Eye (tissue), 1 donor: Measurements from ENCODE around the gene SH3RF3.

Experiments
- DNase-seq: peaks from one replicate; pipeline ENCODE4 v3.0.0-alpha.2; 2015

The SH3RF3 gene

DNA sequence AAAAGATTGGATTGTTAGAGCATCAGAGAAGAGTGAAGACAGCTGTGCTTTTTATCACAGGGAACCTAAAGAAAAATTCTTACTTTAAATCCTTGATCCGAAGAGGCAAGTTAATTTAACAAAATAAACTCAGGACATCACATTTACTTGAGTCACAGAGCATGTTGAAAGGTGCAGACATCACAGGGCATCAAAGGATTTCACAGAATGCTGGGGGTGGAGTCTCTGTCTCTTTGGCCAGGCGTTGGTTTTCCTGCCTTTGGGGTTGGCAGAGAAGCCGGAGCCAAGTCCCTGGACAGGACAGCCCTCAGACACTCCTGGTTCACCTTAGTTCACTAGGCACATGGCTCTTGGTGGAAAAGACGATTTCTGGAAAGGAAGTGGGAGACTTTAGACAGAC lies 56.3 kb downstream of the SH3RF3 start:
- no peak for DNase-seq

DNA sequence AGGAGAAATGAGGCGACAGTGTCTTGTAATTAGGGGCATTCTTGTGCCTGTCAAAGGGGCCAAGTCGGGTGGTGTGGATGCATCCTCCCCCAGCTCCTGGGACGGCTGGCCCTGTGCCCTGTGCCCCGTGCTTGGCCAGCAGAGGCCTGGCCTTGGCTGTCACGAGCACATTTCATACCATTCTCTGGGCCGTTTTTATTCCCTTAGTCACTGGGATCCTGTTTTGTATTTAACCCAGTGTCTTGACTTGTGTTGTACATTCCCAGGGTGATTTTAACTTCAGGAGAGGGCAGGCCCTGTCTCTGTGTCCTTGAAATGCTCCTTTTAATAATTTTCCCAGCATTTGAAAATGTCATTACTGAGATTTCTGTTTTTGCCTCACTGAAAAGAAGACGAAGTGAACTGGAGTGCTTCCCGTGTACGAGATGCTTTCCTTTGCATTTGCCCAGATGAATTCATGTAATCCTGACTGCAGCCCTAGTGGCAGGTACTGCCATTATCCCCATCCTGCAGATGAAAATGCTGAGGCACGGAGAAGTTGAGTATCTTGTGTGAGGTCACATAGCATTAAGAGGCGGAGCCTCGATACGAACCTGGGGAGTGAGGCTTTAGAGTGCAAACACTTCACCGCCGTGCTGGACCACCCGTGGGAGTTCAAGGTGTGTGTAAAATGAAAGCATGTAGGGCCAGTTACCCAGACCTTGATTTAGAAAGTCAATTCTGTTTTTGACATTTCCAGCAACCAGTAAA lies 57.0 kb downstream of the SH3RF3 start:
- no peak for DNase-seq

DNA sequence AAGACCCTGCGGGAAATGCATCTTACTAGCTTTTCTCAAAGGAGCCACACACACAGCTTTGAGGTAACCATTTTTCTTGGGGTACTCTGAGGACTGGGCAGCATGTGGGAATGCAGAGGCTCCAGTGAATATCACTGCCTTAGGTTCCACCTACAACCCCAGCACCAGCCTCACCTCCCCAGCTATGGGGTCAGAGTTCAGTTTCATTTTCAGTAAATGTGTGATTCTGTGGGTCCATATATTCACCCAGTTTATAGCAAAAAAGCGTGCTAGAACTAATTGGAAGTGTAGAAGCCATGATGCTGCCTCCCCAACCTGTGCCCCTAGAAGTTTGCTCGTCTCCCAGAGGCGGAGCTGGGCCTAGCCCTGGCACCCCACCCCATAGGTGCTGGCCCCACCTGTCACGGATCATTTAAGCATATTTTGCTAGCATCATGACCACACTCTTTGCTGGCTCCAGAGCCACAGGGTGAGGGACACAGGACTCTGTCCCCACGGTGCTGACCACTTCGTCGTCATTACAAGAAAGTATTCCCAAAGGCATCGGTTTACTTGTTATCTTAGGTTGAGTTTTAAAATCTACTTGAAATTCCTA lies 57.7 kb downstream of the SH3RF3 start:
- DNase-seq = no peak

DNA sequence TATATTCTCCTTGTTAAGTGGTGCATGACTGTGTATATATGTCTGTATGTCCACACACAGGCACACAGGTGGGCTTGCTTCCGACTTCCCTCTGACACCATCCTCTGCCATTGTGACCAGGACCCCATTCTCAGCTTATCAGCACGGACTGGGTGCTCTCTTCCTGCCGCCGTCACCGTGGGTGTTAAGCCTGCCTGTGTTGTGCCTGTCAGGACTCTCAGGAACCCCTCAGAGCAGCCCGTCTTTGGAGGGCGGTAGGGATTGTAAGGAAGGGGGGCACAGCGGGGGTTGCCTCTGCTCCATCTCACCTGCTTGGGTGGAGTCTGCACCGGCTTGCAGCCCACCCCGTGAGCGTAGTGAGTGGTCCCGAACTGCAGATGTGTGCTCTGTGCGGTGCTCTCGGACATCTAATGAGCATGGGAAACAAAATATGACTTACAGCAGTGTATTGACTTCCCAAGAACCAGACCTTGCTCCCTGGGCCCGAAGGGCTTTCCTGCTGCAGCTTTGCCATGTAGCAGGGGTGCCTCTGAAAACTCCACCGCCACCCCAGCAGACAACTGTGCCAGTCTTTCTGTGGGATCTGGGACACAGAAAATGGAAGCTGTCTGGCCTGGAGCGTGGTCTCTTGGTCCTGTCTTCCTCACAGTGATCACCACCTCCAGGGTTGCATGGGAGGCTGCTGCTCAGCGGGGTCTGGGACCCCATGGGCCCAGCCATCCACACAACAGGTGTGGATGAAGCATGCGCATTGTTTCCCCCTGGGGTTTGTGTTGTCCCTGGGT lies 58.9 kb downstream of the SH3RF3 start:
- DNase-seq = no peak

DNA sequence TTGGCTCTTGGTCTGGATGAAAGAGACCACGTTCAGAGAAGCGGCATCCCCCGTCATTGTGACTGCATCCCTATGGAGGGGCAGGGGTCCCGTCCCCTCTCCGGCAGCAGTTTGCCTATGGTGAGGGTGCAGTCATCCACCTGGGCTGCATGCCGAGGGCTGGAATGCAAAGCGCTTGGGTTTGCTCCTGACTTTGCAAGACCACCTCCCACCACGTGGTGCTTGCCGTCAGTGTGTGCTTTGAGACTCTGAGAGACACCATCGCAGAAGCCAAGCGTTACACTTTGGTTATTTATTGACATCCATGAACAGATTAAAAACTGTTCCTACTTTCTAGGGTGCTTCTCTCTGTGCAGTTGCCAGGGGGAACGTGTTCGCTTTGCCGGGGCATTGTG lies 59.5 kb downstream of the SH3RF3 start:
- no peak for DNase-seq

DNA sequence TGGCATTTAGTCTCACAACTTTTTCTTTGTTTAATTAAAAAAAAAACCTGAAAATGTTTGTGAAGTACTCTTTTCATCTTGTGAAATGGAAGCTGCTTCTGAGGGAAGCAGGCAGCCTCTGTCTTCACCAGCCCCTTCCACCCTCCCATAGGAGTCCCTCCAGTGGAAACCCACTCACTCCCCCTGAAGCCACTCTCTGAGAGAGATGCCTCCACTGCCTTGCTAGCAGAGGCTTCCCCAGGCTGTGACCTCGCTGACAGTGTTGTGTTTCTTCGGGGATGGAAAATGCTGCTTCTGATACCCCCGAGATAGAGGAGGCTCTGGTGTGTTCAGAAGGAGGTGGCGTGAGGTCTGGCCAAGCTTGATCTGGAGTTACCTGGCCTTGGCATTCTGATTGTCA lies 59.9 kb downstream of the SH3RF3 start:
- DNase-seq = no peak

DNA sequence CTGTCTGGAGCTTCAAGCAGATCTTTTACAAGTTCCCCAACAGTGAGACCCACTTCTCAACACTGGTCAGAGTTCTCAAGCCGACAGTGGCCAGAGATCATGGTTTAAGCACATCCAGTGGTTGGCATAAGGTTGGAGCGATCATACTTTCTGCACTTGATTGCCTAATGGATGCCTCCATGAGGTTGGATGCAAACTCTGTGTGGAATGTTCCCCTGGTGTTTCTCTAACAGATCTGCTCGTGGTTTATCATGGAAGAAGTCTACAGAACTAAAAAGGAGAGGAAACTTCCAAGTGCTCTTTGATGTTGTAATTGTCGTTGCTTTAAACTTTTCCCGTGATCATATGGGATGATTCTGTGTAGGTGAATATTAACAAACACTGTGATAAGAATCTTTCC lies 60.7 kb downstream of the SH3RF3 start:
- no peak for DNase-seq

DNA sequence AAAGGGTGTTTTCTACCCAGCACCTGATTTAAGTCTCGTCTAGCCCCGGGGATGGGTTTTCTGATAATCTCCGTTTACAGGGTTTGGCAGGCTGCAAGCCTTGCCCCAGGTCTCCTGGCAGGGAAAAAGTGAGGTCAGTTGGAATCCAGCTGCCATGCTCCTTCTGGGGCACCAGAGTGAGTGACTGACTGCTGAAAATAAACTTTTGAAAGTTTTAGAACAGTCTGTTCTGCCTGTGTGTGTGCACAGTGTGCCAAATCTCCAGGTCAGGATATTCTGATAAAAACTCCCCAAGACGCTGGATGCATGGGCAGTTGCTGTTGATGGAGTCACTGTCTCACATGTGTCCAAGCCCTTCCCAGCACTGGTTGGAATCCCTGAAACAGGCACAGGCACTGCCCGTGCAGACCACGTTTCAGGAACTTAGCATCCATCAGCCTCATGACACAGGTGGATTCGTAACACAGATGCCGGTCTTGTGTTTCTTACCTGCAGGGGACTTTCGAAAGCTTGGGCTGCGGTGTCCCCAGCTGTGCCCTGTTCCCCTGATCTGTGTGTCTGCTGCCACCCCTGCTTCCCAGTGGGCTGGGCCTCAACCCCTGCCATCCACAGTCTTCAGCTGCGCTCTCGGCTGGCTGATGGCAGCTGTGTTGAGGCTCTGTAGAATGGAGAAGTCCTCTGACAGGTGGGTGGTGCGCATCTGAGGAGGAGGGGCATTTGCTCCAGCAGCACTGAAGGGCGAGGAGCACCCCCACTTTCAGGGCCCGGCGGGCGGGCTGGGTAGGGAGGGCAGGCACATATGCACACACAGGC lies 65.0 kb downstream of the SH3RF3 start:
- DNase-seq = no peak

DNA sequence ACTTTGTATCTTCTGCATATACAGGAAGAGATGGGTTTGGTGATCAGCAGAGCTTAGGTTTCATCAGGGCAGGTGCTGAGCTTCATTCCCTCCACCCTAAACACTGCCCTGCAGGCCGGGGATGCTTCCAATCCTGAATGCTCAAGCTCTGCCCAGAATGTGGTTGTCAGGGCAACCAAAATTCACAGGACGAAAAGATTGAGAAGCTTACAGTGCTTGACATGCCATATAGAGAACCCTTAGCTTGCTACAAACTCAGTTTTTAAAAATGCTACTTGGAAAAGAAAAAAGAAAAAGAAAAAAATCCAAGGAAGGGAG lies 65.6 kb downstream of the SH3RF3 start:
- no peak for DNase-seq

DNA sequence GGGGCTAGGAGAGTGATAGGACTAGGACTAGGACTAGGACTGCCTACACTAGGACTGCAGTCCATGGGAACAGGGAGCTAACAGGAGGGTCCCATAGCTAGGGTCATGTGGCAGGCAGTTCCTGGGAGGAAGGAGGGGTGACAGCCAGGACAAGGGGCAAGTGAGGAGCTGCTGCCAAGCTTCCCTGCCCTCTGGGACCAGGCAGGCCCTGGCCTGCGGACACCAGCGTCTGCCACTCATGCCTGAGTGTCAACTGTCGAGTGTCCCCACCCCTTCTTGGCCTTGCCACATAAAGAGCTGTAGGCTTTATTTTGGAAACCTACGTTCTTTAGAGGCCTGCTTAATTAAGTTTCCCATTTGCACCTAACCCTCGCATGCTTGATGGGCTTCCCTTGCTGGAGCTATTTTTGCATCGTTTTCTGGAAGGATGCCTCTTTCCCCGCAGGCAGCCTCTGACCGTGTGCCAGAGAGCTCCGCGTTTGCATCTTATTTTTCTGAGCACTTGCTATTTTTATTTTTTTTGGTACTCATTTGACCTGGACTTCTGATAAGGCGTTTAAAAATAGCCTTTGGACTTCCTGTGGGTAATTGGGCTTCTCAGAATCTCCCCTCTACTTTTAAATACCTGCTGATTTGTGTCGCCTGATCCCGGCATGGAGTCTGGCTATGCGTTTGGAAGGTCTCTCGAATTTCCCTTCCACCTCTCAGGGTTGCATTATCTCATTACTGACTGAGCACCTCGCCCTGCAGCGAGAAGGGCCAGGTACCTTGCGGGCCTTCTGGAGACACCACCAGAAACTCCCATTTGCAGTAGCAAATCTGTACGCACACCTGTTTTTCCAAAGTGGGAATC lies 66.4 kb downstream of the SH3RF3 start:
- DNase-seq = no peak

DNA sequence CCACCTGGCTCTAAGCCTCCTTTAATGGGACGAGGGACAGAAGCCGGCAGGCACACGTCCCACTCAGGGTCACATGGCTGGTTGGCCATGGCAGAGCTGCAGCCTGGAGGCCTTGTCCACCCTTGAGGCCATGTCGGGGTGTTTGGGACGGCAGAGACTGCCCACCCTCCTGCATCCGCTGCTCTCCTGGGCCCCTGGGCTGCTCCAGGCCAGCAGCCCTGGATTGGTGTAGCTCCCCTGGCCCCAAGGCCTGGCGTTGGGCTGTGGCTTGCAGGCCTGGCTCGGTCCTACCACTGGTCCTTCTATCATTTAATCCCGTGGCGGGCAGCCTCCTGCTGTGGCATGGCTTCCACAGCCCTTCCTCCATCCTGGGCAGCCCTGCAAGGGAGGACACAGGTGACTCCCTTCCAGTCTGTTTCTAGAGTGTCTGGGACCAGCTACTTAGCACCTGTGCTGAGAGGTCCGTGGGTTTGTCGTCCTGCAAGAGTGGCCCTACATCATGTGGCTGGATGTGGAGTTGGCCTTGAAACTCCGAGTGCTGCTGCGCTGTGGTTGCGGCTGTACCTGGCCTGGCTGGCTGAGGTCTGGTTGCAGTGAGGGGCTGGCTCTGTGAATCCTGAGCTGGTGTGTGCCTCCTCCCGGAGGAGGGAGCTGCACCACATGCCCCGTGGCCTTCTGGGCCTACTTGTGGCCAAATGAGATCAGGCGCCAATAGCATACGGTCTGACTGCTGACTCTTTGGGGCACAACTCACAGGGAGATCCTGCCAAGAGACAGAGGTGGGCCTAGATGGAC lies 67.3 kb downstream of the SH3RF3 start:
- no peak for DNase-seq

DNA sequence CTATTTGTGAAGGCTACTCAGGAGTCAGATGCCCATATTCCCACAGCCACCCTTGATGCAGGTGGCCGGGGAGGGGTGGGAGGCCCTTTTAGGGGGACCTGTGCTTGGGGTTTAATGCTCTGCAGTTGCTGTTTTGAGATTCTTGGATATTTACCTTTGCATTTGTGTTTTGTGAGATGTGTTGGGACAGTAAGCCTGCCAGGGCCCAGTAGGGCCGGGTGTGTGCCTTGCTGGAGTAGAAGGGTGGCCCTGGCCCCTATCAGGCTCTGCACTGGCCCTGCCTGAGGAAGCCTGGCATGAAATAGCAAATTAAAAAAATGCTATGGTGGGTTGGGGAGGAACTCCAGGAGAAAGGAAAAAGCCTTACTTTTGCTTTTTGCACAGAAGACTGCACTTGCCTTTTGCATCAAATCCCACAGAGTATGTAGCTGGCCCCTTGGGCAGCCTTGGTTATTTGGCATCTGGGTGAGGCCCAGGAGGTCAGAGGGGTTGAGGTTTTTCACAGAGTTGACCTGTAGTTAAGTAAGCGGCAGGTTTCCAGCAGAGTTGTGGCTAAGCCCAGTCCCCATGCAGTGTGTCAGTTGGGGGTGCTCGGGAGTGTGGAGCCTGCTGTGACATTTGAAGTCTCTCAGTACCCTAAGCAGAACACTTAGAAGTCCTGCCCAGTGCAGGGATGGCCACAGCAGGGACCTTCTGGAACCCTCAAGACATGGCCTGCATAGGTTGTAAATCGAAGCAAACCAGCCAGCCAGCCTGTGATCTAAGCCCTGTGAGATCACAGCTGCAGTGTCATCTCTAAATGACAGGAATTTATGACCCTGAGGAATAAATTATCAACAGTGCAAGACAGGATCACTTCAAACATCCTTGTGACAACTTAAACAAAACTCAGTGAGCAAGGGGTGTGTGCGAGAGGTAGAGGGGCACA lies 68.8 kb downstream of the SH3RF3 start:
- DNase-seq = no peak

DNA sequence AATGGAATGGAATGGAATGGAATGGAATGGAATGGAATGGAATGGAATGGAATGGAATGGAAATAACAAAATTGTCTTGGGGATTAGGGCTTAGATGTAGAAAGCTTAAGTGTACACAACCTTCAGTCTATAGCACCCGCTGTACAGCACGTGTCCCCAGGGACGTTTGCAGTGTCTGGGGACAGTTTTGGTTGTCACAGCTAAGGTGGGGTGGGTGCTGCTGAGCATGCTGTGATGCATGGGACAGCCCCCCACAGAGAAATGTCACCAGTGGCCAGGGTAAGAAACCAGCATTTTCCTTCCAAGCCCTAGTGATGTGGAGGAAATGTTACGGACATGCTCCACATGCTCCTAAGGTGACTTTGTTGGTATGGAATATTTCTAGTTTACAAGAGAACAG lies 70.8 kb downstream of the SH3RF3 start:
- DNase-seq = no peak

DNA sequence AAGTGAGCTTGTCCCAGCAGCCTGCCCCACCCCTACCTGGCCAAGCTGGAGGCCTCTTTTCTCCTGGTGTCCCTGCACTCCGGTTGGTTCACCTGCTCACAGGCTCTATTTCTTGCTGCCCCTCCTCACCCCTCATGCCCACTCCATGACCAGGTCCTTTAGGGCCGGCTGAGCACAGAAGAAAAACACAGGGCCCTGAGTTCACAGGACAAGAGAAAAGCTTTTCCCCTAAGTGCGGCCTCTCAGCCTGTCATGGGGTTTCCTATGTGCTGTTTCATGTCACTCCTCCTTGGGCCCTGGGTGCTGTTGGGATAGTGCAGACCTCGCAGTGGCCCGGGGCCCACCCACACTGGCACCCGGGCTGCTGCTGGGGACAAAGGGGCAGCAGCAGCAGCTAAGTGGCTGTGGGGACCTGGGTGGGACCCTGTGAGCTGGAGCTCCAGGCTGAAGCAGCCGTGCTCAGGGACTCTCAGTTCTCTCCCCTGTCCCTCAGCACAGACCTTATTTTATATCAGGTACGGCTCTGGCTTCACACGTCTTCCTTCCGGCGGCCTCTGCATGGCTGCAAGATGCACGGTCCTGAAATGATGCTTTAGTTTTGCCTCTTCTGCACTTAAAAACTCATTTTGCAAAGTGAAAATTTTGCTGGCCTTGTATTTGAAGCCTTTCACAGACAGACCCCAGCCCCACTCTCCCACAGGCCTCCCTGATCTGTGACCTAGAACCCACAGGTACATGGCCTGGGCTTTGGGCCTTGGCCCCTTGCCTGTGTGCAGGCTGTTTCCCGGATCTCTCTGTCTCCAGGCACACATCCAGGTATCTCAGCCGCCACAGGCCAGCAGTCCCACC lies 71.8 kb downstream of the SH3RF3 start:
- DNase-seq = no peak

DNA sequence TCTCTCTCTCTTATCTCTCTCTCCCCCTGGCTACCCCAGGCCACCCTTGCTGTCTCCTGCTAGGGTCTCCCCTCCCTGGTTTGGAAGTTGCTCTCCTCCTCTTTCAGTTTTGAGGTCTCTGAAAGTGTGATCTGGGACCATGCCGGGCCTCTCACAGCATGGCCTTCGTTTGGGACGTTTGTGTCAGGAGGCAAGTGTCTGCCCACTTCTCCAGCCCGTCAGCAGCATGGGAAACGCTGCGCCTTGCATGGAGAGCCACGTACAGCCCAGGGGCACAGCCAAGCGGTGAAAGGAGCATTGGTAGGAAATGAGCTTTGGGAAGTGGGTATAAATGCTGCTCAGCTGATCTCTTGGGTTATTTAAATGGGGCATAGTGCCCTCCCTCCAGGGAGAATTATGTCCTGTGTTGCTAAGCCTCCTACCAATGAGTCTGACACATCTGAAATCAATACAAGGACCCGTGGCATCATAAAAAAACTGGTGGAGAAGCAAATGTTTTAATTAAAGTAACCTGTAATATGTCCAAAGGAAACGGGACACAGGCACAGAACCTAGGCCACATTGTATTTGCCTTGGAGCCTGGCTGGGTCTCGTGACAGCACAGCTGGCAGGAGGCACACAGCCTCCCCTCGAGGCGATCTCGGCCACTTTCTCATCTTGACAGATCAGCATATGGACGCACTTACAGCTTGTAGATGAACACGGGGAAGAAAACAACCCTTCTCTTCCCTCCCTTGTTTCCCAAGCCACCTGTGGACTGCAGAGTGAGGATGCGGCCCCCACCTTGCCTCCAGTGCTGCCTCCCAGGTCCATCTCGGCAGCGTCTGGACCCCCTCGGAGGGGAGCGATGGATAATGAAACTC lies 72.7 kb downstream of the SH3RF3 start:
- peak; percentile 44 for DNase-seq

DNA sequence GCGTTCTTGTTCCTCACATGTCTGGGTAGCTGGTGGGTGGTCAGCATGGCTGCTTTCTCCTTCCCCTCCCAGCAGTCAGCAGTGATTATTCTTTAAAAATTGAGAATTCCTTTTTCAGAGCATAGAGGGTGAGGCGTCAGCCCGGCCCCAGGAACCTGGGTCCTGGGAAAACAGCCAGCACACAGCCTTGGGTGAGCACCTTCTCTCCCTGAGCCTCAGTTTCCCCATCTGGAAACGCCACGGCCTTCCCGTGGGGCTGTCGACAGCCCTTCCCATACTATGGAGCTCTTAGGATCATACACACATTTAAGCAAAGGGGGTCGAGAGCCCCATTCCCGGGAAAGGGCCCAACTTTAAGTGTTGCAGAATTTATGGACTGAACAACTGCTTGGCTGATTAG lies 73.5 kb downstream of the SH3RF3 start:
- DNase-seq = no peak

DNA sequence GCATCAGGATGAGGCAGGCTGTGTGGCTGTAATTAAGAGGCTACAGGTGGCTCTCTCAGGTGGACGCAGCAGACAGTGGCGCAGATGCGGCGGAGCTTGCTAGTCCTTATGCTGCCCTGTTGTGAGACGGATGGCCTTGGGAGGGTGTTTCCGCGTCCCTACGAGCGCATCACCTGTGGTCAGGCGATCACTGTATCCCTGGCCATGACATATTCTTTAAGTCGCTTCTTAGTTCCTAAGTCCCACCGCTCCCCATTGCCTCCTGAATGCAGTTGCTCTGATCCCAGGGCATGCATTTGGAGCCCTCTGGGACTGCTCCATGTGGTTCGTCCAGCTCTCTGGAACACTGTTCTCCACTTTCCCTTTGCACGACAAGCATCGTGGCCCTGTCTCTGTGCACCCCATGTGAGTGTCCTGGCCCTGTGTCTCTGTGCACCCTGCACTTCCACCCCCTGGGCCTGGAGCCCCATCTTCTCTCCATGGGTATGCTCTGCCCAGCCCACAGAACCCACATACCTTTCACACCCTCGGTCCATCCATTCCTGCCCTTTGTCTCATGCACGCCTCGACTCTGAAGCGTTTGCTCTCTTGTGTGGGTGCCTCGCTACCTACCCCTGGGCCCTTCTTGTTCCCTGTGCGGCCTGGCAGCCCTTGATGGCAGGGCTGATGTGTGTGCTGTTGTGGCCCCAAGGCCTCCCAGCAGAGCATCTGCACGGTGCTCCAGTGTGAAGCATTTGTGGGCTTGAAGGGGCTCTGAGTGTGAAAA lies 74.4 kb downstream of the SH3RF3 start:
- DNase-seq = no peak

DNA sequence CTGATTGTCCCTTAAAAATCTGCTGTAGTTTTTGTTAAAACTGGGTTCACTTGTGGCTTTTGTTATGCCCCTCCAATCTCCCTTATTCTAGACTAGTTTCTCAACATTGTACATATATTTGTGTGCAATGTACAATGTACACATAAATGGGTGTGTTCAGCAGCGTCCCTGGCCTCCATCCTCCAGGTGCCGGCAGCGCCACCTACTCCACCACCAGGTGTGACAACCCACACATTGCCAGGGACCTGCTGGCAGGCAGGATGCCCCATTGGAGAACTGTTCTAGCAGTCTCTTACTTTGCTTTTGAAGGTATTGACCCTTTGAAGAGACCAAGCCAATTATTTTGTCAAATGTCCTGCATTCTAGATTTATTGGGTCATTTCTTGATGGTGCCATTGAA lies 75.4 kb downstream of the SH3RF3 start:
- DNase-seq = no peak
